ENCODE measurements around the gene TMEM163.

The TMEM163 gene

DNA sequence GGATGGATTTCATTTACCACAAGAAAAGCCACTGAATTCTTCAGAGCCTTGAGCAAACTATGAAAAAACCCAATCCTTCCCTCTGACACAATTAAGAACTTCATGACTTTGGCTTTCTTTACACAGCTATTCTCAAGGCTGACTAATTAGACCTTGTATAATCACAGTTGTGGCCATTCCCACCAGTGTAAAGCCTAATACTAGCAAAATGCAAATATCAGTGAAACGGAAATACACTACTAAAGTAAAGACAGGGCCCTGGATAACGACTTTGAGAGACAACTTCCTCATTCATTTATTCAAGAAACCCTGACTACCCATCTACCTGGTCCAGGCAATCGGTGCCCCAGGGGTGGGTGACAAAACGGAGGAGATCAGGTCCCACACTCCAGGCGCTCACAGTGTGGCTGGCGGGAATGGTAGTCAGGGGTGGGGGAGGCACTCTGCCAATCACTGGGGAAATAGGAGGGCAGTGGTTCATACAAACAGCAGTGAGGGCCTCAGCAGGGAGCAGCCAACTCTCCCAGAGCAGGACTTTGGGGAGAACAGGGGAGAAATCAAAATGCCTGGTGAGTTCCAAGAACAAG lies 28.1 kb downstream of the TMEM163 start:
- POLR2A ChIA-PET (ENCODE audit: low non-redundant PET), result no interaction called here
- DNase-seq (ENCODE audit: low spot score), result no peak
- H3K27ac ChIP-seq, result no peak overlapping the region
- TF ChIP-seq, protein P1, sequence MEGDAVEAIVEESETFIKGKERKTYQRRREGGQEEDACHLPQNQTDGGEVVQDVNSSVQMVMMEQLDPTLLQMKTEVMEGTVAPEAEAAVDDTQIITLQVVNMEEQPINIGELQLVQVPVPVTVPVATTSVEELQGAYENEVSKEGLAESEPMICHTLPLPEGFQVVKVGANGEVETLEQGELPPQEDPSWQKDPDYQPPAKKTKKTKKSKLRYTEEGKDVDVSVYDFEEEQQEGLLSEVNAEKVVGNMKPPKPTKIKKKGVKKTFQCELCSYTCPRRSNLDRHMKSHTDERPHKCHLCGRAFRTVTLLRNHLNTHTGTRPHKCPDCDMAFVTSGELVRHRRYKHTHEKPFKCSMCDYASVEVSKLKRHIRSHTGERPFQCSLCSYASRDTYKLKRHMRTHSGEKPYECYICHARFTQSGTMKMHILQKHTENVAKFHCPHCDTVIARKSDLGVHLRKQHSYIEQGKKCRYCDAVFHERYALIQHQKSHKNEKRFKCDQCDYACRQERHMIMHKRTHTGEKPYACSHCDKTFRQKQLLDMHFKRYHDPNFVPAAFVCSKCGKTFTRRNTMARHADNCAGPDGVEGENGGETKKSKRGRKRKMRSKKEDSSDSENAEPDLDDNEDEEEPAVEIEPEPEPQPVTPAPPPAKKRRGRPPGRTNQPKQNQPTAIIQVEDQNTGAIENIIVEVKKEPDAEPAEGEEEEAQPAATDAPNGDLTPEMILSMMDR (conservative IDR thresholded peaks at IDR 0.05; ENCODE audit: low read depth), result no peak
- CTCF ChIA-PET, result no interaction called here

DNA sequence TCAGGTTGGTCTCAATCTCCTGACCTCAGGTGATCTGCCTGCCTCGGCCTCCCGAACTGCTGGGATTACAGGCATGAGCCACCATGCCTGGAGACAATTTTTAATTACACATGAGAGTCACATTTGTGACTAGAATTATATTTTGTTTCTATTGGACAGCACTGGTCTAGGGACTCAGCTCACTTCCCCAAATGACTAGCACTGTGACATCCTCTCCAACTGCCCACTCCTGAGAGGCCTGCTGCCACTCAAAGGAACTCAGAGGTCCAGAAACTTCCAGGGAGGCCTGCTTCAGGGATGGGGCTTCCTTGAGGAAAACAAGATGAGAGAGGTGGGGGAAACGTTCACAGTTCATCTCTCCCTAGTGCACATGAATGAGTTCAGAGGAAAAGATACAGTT lies 29.5 kb downstream of the TMEM163 start:
- CTCF ChIA-PET, result interaction anchor here (0.6 kb wide), 1 partner anchor 16 kb away, joined by 4 read pairs; no protein-coding TSS in a partner anchor
- POLR2A ChIA-PET (ENCODE audit: low non-redundant PET), result no interaction called here
- TF ChIP-seq, protein P1 (conservative IDR thresholded peaks at IDR 0.05; ENCODE audit: low read depth), result no peak
- no peak for DNase-seq (ENCODE audit: low spot score)
- H3K27ac ChIP-seq, result no peak overlapping the region

DNA sequence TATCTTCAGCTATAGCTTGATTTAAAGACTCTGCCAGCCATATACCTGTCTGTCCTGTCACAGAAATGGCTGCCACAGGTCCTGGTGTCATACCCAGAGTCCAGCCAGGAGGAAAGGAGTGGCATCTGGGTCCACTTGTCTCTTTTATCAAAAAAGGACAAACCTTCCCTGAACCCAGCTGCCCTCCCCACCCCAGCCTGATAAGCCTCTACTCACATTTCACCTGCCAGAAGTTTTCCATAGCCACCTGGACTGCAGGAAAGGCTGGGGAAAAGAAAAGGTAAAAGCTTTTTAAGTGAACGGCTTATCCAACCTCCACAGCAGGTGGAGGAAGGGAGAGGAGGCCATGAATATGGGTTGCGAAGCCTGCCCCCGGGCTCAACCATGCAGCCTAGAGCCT lies 32.8 kb downstream of the TMEM163 start:
- no peak overlapping the region for H3K27ac ChIP-seq
- TF ChIP-seq, protein P1 (conservative IDR thresholded peaks at IDR 0.05; ENCODE audit: low read depth), result no peak
- ChIA-PET CTCF (no interaction called here), POLR2A (ENCODE audit: low non-redundant PET) (no interaction called here)
- DNase-seq (ENCODE audit: low spot score), result no peak

DNA sequence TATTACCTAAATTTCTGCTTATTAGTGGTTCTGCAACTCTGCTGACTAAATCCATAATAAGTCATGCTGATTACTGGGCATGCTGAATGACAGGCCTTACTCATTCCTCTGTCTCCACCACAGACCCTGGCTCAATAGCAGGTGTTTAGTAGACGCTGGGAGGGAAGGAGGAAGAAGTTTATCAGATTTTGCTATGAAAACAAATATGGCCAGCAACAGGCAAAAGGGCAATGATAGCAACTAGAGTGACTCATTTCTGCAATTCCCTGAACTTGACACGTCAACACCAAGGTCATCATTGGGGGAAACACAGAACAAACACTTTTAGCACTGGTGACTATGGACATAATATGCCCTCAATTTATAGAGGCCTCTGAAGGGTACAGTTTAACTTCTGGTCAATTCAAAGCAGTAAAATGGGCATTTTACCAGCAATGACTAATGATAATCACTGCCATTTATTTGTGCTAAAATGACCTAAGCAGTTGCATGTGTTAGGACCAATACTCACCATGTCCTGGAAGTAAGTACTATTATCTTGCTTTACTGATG lies 35.2 kb downstream of the TMEM163 start:
- POLR2A ChIA-PET (ENCODE audit: low non-redundant PET), result no interaction called here
- TF ChIP-seq, protein P1 (conservative IDR thresholded peaks at IDR 0.05; ENCODE audit: low read depth), result no peak
- DNase-seq (ENCODE audit: low spot score), result no peak
- no peak overlapping the region for H3K27ac ChIP-seq
- CTCF ChIA-PET, result no interaction called here

DNA sequence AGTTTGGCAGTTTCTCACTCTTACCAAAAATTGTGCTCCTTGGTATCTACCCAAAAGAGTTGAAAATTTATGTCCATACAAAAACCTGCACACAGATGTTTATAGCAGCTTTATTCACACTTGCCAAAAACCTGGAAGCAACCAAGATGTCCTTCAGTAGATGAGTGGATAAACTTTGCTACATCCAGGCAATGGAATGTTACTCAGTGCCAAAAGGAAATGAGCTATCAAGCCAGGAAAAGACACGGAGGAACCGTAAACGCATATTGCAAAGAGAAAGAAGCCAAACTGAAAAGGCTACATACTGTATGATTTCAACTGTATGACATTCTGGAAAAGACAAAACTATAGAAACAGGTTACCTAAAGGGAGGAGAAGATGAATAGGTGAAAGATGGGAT lies 36.1 kb downstream of the TMEM163 start:
- ChIA-PET POLR2A (ENCODE audit: low non-redundant PET) (no interaction called here), CTCF (no interaction called here)
- H3K27ac ChIP-seq, result no peak overlapping the region
- DNase-seq (ENCODE audit: low spot score), result no peak
- TF ChIP-seq, protein P1 (conservative IDR thresholded peaks at IDR 0.05; ENCODE audit: low read depth), result no peak

DNA sequence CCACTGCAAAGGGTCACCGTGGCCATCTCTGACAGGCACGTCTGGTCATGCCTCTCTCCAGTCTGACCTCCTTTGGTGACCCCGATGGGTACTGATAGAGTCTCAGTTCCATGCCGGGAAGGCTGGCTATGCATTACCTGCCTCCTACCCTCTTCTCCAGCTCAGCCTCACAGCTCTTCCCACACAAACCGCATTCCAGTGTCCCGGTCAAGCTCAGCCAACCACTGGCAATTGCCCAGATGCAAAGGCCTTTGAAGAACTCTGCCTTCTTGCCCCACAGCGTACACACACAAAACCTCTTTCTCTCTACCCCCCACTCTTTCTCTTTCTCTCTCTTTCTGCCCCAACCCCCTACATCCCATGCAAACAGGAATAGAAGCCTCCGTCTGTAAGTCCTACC lies 37.6 kb downstream of the TMEM163 start:
- ChIA-PET POLR2A (ENCODE audit: low non-redundant PET) (no interaction called here), CTCF (no interaction called here)
- no peak overlapping the region for H3K27ac ChIP-seq
- DNase-seq (ENCODE audit: low spot score), result no peak
- TF ChIP-seq, protein P1 (conservative IDR thresholded peaks at IDR 0.05; ENCODE audit: low read depth), result no peak

Data from RWPE1 (cell line).